ENCODE results near the gene BCL10.

- TF ChIP-seq, protein P1, sequence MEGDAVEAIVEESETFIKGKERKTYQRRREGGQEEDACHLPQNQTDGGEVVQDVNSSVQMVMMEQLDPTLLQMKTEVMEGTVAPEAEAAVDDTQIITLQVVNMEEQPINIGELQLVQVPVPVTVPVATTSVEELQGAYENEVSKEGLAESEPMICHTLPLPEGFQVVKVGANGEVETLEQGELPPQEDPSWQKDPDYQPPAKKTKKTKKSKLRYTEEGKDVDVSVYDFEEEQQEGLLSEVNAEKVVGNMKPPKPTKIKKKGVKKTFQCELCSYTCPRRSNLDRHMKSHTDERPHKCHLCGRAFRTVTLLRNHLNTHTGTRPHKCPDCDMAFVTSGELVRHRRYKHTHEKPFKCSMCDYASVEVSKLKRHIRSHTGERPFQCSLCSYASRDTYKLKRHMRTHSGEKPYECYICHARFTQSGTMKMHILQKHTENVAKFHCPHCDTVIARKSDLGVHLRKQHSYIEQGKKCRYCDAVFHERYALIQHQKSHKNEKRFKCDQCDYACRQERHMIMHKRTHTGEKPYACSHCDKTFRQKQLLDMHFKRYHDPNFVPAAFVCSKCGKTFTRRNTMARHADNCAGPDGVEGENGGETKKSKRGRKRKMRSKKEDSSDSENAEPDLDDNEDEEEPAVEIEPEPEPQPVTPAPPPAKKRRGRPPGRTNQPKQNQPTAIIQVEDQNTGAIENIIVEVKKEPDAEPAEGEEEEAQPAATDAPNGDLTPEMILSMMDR (IDR thresholded peaks at IDR 0.05; ENCODE audit: borderline replicate concordance, extremely low read depth, low read length, poor library complexity, severe bottlenecking) = no peak
- TF ChIP-seq EZH2 (IDR thresholded peaks at IDR 0.05; ENCODE audit: borderline replicate concordance, low read depth, low read length, severe bottlenecking) = no peak
Measured at GRCh38 chr1:85264150-85264549, 12.3 kb downstream of the BCL10 start.
